Measurements from ENCODE around the gene BCORL1. TPM values are rescaled to one million over a fixed set of nuclear protein-coding genes. Genes with fewer than 3 reads are reported as not detected.

Gene BCORL1
- total and polyA plus RNA-seq, 2 donors (not counting 1 experiment from before 2014, with no cell fraction given) = 1.9 to 14.3 TPM

DNA sequence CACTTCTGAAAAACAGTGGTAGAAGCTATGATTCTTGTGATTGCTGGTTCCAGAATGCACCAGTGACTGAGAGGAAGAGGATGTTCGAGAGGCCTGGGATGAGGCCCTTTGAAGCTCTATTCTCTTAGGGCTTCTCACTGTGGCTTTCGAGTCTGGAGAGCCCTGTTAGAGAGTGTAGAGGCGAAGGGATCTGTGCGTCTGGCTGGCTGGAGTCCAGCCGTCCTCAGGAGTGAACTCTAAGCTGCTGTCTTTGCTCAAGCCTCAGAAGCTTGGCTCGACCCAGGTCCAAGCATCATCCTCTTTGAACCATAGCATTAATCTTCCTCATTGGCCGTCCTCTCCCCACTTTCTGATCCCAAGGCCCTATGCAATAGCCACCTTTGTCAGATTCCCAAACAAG lies 76.2 kb downstream of the BCORL1 start:
- intact Hi-C loops (cut with micrococcal nuclease) = no loop called here
- no peaks in the 10 kb centered on the region for H3K9me3 Mint-ChIP-seq (ENCODE audit: insufficient read depth)

More for the DNA sequence above, 76.2 kb downstream of the BCORL1 start:
- H3K36me3 ChIP-seq (replicated peaks in 1 of 2; ENCODE audit: control extremely low read depth in 1 of 2, control insufficient read depth in 1 of 2, extremely low read depth in 1 of 2, insufficient read depth in 2 of 2, low read length in 1 of 2) = peaks cover 0 to 4% of the 10 kb centered on the region in 2 experiments
- H3K79me2 ChIP-seq (ENCODE audit: control insufficient read depth, insufficient read depth, low read length) = no peaks in the 10 kb centered on the region
- no peak overlapping the region for H3K9ac ChIP-seq (ENCODE audit: low read length)
- no peaks in the 10 kb centered on the region for H3K4me1 Mint-ChIP-seq
- no peaks in the 10 kb centered on the region for H4K20me1 ChIP-seq (ENCODE audit: control insufficient read depth, insufficient read depth, low read length, poor library complexity, severe bottlenecking)
- H3K4me3 ChIP-seq (ENCODE audit: control extremely low read depth in 1 of 5, extremely low read depth in 1 of 5, insufficient read depth in 1 of 5, low read depth in 2 of 5, low read length in 4 of 5) = no peak overlapping the region
- TF ChIP-seq, protein P1, sequence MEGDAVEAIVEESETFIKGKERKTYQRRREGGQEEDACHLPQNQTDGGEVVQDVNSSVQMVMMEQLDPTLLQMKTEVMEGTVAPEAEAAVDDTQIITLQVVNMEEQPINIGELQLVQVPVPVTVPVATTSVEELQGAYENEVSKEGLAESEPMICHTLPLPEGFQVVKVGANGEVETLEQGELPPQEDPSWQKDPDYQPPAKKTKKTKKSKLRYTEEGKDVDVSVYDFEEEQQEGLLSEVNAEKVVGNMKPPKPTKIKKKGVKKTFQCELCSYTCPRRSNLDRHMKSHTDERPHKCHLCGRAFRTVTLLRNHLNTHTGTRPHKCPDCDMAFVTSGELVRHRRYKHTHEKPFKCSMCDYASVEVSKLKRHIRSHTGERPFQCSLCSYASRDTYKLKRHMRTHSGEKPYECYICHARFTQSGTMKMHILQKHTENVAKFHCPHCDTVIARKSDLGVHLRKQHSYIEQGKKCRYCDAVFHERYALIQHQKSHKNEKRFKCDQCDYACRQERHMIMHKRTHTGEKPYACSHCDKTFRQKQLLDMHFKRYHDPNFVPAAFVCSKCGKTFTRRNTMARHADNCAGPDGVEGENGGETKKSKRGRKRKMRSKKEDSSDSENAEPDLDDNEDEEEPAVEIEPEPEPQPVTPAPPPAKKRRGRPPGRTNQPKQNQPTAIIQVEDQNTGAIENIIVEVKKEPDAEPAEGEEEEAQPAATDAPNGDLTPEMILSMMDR (IDR thresholded peaks at IDR 0.05) = no peak
- no peak for TF ChIP-seq EZH2 (IDR thresholded peaks at IDR 0.05; ENCODE audit: borderline replicate concordance, insufficient read depth, low read depth, low read length, poor library complexity, severe bottlenecking)
- WGBS (ENCODE audit: insufficient coverage) = 93% methylated on average over 5 of the region's 7 CpGs
- H3K27me3 ChIP-seq (replicated peaks in 1 of 4; ENCODE audit: control extremely low read depth in 1 of 4, control insufficient read depth in 3 of 4, insufficient read depth in 4 of 4, low read length in 3 of 4) = no peaks in the 10 kb centered on the region
- DNase-seq = no peak
- H3K4me1 ChIP-seq (ENCODE audit: control insufficient read depth in 2 of 2, insufficient read depth in 2 of 2, low read length in 2 of 2) = peaks cover 3 to 11% of the 10 kb centered on the region in 2 donors
- no peaks in the 10 kb centered on the region for H3K9me3 ChIP-seq (ENCODE audit: control extremely low read depth in 1 of 3, control insufficient read depth in 2 of 3, insufficient read depth in 1 of 3, low read length in 2 of 3)
- POLR2A ChIA-PET = no interaction called here
- H3K27ac Mint-ChIP-seq = no peak overlapping the region
- H3K4me3 Mint-ChIP-seq = peak overlapping the region; percentile 62
- CTCF ChIA-PET = interaction anchor here (0.9 kb wide), 1 partner anchor 132 kb away, joined by 4 read pairs; no protein-coding TSS in a partner anchor
- no peak overlapping the region for H2AFZ ChIP-seq (ENCODE audit: insufficient read depth, low read depth, low read length, poor library complexity, severe bottlenecking)
- no peak for ATAC-seq (ENCODE audit: low read depth)
- no peak overlapping the region for H3K4me2 ChIP-seq (replicated peaks; ENCODE audit: low read depth, low read length, poor library complexity, severe bottlenecking)
- no peak overlapping the region for H3K27ac ChIP-seq (ENCODE audit: low read length in 2 of 2)
- no peaks in the 10 kb centered on the region for H3K27me3 Mint-ChIP-seq

Data from B cell (primary cell).